Measurements from ENCODE around the gene ZSCAN10.

- TF ChIP-seq EZH2 (IDR thresholded peaks at IDR 0.05; ENCODE audit: borderline replicate concordance, low read depth, low read length, severe bottlenecking), result no peak
- TF ChIP-seq CTCF (IDR thresholded peaks at IDR 0.05; ENCODE audit: extremely low read depth in 1 of 2, insufficient read depth in 1 of 2, low read depth in 1 of 2, low read length in 2 of 2), result no peak
- no peak for TF ChIP-seq MAX (IDR thresholded peaks at IDR 0.05; ENCODE audit: insufficient read depth, insufficient read length)
- TF ChIP-seq POLR2A (IDR thresholded peaks at IDR 0.05; ENCODE audit: low read depth, low read length), result no peak
- no peak for TF ChIP-seq POLR2AphosphoS5 (IDR thresholded peaks at IDR 0.05; ENCODE audit: insufficient read depth, low read depth, low read length)
Observed at GRCh38 chr16:3144321-3144983, 45.4 kb upstream of the ZSCAN10 start.
